HEK293 (cell line): ENCODE measurements around the gene NCDN.

Source experiments
- CTCF ChIA-PET: fragments of 350-600 bp; formaldehyde crosslinking; extraction: SDS; loops from one replicate; lab custom pipeline; 2021; ENCODE audit warnings: antibody characterized with exemption; lab: Yijun Ruan, JAX
- POLR2A ChIA-PET: fragments of 300-600 bp; formaldehyde crosslinking; extraction: SDS; loops from one replicate; lab custom pipeline; 2020; ENCODE audit warnings: antibody characterized with exemption, inconsistent platforms; lab: Yijun Ruan, JAX
- H3K27ac ChIP-seq: fragments of 200-500 bp; sonication (Bioruptor generic); 2 replicates; pipeline ENCODE4 v1.5.1; 2014; ENCODE audit warnings: low read depth, low read length, control low read depth, inconsistent platforms; ENCODE audit errors: extremely low read depth
- H3K36me3 ChIP-seq, 2 experiments: fragments of 200-500 bp in 1 of 2; sonication (Bioruptor generic) in 1 of 2; 1 replicate in 1 of 2; 2 replicates in 1 of 2; pipeline ENCODE4 v1.5.1; 2014 to 2017; ENCODE audit warnings: inconsistent platforms in 2 of 2, low read length in 2 of 2; ENCODE audit not compliant: control insufficient read depth in 2 of 2, insufficient read depth in 1 of 2
- H3K4me1 ChIP-seq: fragments of 200-500 bp; sonication (Bioruptor generic); 2 replicates; pipeline ENCODE4 v1.5.1; 2014; ENCODE audit warnings: mild to moderate bottlenecking, low read length, inconsistent platforms; ENCODE audit not compliant: control insufficient read depth, insufficient read depth
- H3K4me3 ChIP-seq: 2 replicates; pipeline ENCODE4 v1.5.1; 2011; ENCODE audit warnings: low read depth, mild to moderate bottlenecking, control low read depth, low read length, moderate library complexity
- H3K9me3 ChIP-seq: fragments of 200-500 bp; sonication (Bioruptor generic); 2 replicates; pipeline ENCODE4 v1.5.1; 2014; ENCODE audit warnings: low read depth, low read length, inconsistent platforms; ENCODE audit not compliant: control insufficient read depth, insufficient read depth
- GLI2 ChIP-seq: fragments of 450-650 bp; formaldehyde crosslinking; IDR thresholded peaks from 2 replicates; pipeline ENCODE4; 2017; ENCODE audit warnings: missing biosample characterization, missing genetic modification characterization, low read depth, borderline replicate concordance
- IKZF3 ChIP-seq: fragments of 450-650 bp; IDR thresholded peaks from 2 replicates; pipeline ENCODE4 v1.5.0; 2018; ENCODE audit warnings: missing biosample characterization, mild to moderate bottlenecking, missing genetic modification characterization, moderate library complexity
- INSM2 ChIP-seq: fragments of 450-650 bp; formaldehyde crosslinking; IDR thresholded peaks from 2 replicates; pipeline ENCODE4 v1.5.1; 2016; ENCODE audit warnings: missing biosample characterization, missing genetic modification characterization
- KLF10 ChIP-seq: fragments of 450-650 bp; IDR thresholded peaks from 2 replicates; pipeline ENCODE4 v1.5.1; 2018; ENCODE audit warnings: missing biosample characterization, mild to moderate bottlenecking, missing genetic modification characterization
- KLF9 ChIP-seq: fragments of 450-650 bp; formaldehyde crosslinking; IDR thresholded peaks from 2 replicates; pipeline ENCODE4 v1.5.1; 2016; ENCODE audit warnings: missing biosample characterization, missing genetic modification characterization, low read depth
- SCRT1 ChIP-seq: fragments of 450-650 bp; formaldehyde crosslinking; IDR thresholded peaks from 2 replicates; pipeline ENCODE4 v1.5.1; 2016; ENCODE audit warnings: missing biosample characterization, missing genetic modification characterization, borderline replicate concordance
- SP3 ChIP-seq: fragments of 450-650 bp; formaldehyde crosslinking; IDR thresholded peaks from 2 replicates; pipeline ENCODE4 v1.5.1; 2016; ENCODE audit warnings: missing biosample characterization, missing genetic modification characterization
- TRIM28 ChIP-seq: IDR thresholded peaks from 2 replicates; pipeline ENCODE4 v1.6.1; 2011; ENCODE audit warnings: low read length, control low read depth, borderline replicate concordance
- ZBTB26 ChIP-seq: fragments of 450-650 bp; formaldehyde crosslinking; optimal IDR thresholded peaks from 2 replicates; pipeline ENCODE3; 2016; ENCODE audit warnings: missing biosample characterization, mild to moderate bottlenecking, missing genetic modification characterization
- ZBTB8A ChIP-seq: fragments of 450-650 bp; formaldehyde crosslinking; IDR thresholded peaks from 2 replicates; pipeline ENCODE4 v1.5.1; 2016; ENCODE audit warnings: missing biosample characterization, missing genetic modification characterization
- ZFP69B ChIP-seq: fragments of 450-650 bp; formaldehyde crosslinking; IDR thresholded peaks from 2 replicates; pipeline ENCODE4 v1.5.1; 2016; ENCODE audit warnings: missing biosample characterization, missing genetic modification characterization
- ZNF223 ChIP-seq: fragments of 450-650 bp; formaldehyde crosslinking; IDR thresholded peaks from 2 replicates; pipeline ENCODE4 v1.5.1; 2016; ENCODE audit warnings: missing biosample characterization, missing genetic modification characterization
- ZNF280D ChIP-seq: fragments of 450-650 bp; formaldehyde crosslinking; IDR thresholded peaks from 2 replicates; pipeline ENCODE4 v1.5.1; 2016; ENCODE audit warnings: missing biosample characterization, missing genetic modification characterization
- ZNF350 ChIP-seq: fragments of 450-650 bp; formaldehyde crosslinking; IDR thresholded peaks from 2 replicates; pipeline ENCODE4 v1.5.0; 2017; ENCODE audit warnings: missing biosample characterization, mild to moderate bottlenecking, missing genetic modification characterization
- ZNF366 ChIP-seq: fragments of 450-650 bp; formaldehyde crosslinking; conservative IDR thresholded peaks from 2 replicates; pipeline ENCODE4 v1.5.1; 2016; ENCODE audit warnings: missing biosample characterization, missing genetic modification characterization
- ZNF37A ChIP-seq: fragments of 450-650 bp; IDR thresholded peaks from 2 replicates; pipeline ENCODE4 v1.5.1; 2018; ENCODE audit warnings: missing biosample characterization, missing genetic modification characterization
- ZNF404 ChIP-seq: fragments of 450-650 bp; formaldehyde crosslinking; IDR thresholded peaks from 2 replicates; pipeline ENCODE4 v1.5.1; 2017; ENCODE audit warnings: missing biosample characterization, missing genetic modification characterization
- ZNF544 ChIP-seq: fragments of 450-650 bp; formaldehyde crosslinking; IDR thresholded peaks from 2 replicates; pipeline ENCODE4 v1.5.0; 2017; ENCODE audit warnings: missing biosample characterization, missing genetic modification characterization
- ZNF558 ChIP-seq: fragments of 450-650 bp; formaldehyde crosslinking; IDR thresholded peaks from 2 replicates; pipeline ENCODE4 v1.5.1; 2016; ENCODE audit warnings: missing biosample characterization, missing genetic modification characterization
- ZNF580 ChIP-seq: fragments of 450-650 bp; formaldehyde crosslinking; IDR thresholded peaks from 2 replicates; pipeline ENCODE4 v1.5.1; 2016; ENCODE audit warnings: missing biosample characterization, missing genetic modification characterization
- ZNF623 ChIP-seq: fragments of 450-650 bp; formaldehyde crosslinking; IDR thresholded peaks from 2 replicates; pipeline ENCODE4 v1.5.1; 2016; ENCODE audit warnings: missing biosample characterization, missing genetic modification characterization
- ZNF624 ChIP-seq: fragments of 450-650 bp; formaldehyde crosslinking; IDR thresholded peaks from 2 replicates; pipeline ENCODE4 v1.5.1; 2017; ENCODE audit warnings: missing biosample characterization, missing genetic modification characterization
- ZNF654 ChIP-seq: fragments of 450-650 bp; formaldehyde crosslinking; IDR thresholded peaks from 2 replicates; pipeline ENCODE4 v1.5.1; 2016; ENCODE audit warnings: low read depth, missing biosample characterization, missing genetic modification characterization
- ZNF768 ChIP-seq: fragments of 450-650 bp; formaldehyde crosslinking; IDR thresholded peaks from 2 replicates; pipeline ENCODE4 v1.5.1; 2018; ENCODE audit warnings: missing biosample characterization, mild to moderate bottlenecking, missing genetic modification characterization
- ZNF843 ChIP-seq: fragments of 450-650 bp; formaldehyde crosslinking; IDR thresholded peaks from 2 replicates; pipeline ENCODE4 v1.5.1; 2016; ENCODE audit warnings: missing biosample characterization, missing genetic modification characterization
- TF ChIP-seq, protein P1 (sequence below): fragments of 450-650 bp; formaldehyde crosslinking; IDR thresholded peaks from 2 replicates; pipeline ENCODE4 v1.5.1; 2016; ENCODE audit warnings: missing biosample characterization, missing genetic modification characterization
- TF ChIP-seq, protein P2 (sequence below): fragments of 450-650 bp; formaldehyde crosslinking; IDR thresholded peaks from 2 replicates; pipeline ENCODE4 v1.5.1; 2016; ENCODE audit warnings: missing biosample characterization, missing genetic modification characterization, low read depth

NCDN gene

GRCh38 chr1:35507947-35508346, 49.7 kb upstream of the NCDN start:
- ChIA-PET CTCF (interaction anchor here (1.4 kb wide), 1 partner anchor 57 kb away, joined by 7 read pairs; no protein-coding TSS in a partner anchor), POLR2A (no interaction called here)
- Histone ChIP-seq H3K36me3 (no peaks in the 10 kb centered on the region), H3K9me3 (no peaks in the 10 kb centered on the region), H3K27ac (no peak overlapping the region), H3K4me1 (peaks cover 14% of the 10 kb centered on the region), H3K4me3 (no peak overlapping the region)
- TF ChIP-seq ZNF350: no peak
- no peak for TF ChIP-seq ZBTB8A (tag by site-specific recombination)
- no peak for TF ChIP-seq ZFP69B (tag by site-specific recombination)
- TF ChIP-seq SP3 (tag by site-specific recombination): no peak
- TF ChIP-seq SCRT1 (tag by site-specific recombination): no peak
- TF ChIP-seq KLF9: no peak
- TF ChIP-seq ZNF223 (tag by site-specific recombination): no peak
- TF ChIP-seq ZBTB26 (tag by site-specific recombination): no peak
- TF ChIP-seq GLI2: no peak
- TF ChIP-seq, protein P1, sequence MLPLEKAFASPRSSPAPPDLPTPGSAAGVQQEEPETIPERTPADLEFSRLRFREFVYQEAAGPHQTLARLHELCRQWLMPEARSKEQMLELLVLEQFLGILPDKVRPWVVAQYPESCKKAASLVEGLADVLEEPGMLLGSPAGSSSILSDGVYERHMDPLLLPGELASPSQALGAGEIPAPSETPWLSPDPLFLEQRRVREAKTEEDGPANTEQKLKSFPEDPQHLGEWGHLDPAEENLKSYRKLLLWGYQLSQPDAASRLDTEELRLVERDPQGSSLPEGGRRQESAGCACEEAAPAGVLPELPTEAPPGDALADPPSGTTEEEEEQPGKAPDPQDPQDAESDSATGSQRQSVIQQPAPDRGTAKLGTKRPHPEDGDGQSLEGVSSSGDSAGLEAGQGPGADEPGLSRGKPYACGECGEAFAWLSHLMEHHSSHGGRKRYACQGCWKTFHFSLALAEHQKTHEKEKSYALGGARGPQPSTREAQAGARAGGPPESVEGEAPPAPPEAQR (tag by site-specific recombination): no peak
- TF ChIP-seq, protein P2, sequence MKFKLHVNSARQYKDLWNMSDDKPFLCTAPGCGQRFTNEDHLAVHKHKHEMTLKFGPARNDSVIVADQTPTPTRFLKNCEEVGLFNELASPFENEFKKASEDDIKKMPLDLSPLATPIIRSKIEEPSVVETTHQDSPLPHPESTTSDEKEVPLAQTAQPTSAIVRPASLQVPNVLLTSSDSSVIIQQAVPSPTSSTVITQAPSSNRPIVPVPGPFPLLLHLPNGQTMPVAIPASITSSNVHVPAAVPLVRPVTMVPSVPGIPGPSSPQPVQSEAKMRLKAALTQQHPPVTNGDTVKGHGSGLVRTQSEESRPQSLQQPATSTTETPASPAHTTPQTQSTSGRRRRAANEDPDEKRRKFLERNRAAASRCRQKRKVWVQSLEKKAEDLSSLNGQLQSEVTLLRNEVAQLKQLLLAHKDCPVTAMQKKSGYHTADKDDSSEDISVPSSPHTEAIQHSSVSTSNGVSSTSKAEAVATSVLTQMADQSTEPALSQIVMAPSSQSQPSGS (tag by site-specific recombination): no peak
- no peak for TF ChIP-seq ZNF544 (tag by site-specific recombination)
- no peak for TF ChIP-seq ZNF37A (tag by site-specific recombination)

DNA sequence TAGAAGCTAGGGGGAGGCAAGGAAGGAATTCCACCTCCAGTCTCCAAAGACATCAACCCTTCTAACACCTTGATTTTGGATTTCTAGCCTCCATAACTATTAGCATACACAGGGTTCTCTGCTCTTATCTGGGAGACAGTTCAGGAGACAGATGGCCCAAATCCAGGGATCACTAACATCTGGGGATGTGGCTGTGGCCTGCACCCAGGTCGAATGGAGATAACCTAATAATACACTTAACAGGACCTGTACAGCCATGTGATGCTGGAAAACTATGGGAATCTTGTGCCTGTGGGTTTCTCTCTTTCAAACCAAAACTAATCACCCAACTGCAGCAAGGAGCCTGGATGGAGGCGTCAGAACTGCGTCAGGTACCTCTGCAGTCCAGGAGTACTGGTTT, 48.0 kb upstream of the NCDN start:
- no peaks in the 10 kb centered on the region for H3K9me3 ChIP-seq
- H3K27ac ChIP-seq: no peak overlapping the region
- peaks cover 14% of the 10 kb centered on the region for H3K4me1 ChIP-seq
- CTCF ChIA-PET: interaction anchor here (0.5 to 1.4 kb wide), 4 partner anchors 10 to 158 kb away, joined by 3 to 8 read pairs (median 6); no protein-coding TSS in a partner anchor
- H3K36me3 ChIP-seq: no peaks in the 10 kb centered on the region
- POLR2A ChIA-PET: no interaction called here
- no peak overlapping the region for H3K4me3 ChIP-seq
- TF ChIP-seq ZNF654 (tag by site-specific recombination) (no peak), ZNF280D (tag by site-specific recombination) (no peak), INSM2 (tag by site-specific recombination) (no peak), ZNF558 (no peak), ZNF366 (tag by site-specific recombination) (no peak), ZNF768 (tag by site-specific recombination) (no peak), KLF10 (no peak), ZNF623 (tag by site-specific recombination) (no peak), ZNF843 (tag by site-specific recombination) (no peak), ZNF580 (tag by site-specific recombination) (no peak), IKZF3 (no peak), ZNF624 (tag by site-specific recombination) (no peak), TRIM28 (no peak), ZNF404 (tag by site-specific recombination) (no peak)
